ENCODE results near the gene NWD2.

NWD2 gene

DNA sequence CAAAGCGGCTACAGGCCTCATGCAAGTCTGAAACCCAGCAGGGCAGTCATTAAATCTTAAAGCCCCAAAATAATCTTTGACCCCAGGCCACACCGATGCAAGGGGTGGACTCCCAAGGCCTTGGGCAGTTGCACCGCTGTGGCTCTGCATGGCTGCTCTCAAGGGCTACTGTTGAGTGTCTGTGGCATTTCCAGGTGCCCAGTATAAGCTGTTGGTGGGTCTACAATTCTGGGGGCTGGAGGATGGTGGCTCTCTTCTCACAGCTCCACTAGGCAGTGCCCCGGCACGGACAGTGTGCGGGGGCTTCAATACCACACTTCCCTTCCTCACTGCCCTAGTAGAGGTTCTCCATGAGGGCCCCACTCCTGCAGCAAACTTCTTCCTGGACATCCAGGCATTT, 60.1 kb downstream of the NWD2 start:
- H3K4me1 ChIP-seq (ENCODE audit: insufficient read depth, low read length, poor library complexity, severe bottlenecking): no peaks in the 10 kb centered on the region

GRCh38 chr4:37305984-37306383, 61.4 kb downstream of the NWD2 start:
- H3K9ac ChIP-seq (ENCODE audit: low read depth, low read length, poor library complexity, severe bottlenecking): no peak overlapping the region
- no peaks in the 10 kb centered on the region for H3K36me3 ChIP-seq (ENCODE audit: insufficient read depth, low read length)
- no peak overlapping the region for H3K4me3 ChIP-seq (ENCODE audit: low read length, poor library complexity, severe bottlenecking)
- no peaks in the 10 kb centered on the region for H3K9me2 ChIP-seq (replicated peaks; ENCODE audit: low read depth, low read length)
- no peaks in the 10 kb centered on the region for H3K79me2 ChIP-seq (ENCODE audit: insufficient read depth, low read length)
- no peaks in the 10 kb centered on the region for H3K27me3 ChIP-seq (ENCODE audit: insufficient read depth, low read length, poor library complexity, severe bottlenecking)
- TF ChIP-seq EZH2phosphoT487 (IDR thresholded peaks at IDR 0.05; ENCODE audit: borderline replicate concordance) (no peak), CTCF (conservative IDR thresholded peaks at IDR 0.05; ENCODE audit: low read length) (no peak)
- no peaks in the 10 kb centered on the region for H3F3A ChIP-seq (ENCODE audit: low read depth)
- H4K20me1 ChIP-seq (ENCODE audit: insufficient read depth, low read length, poor library complexity, severe bottlenecking): no peaks in the 10 kb centered on the region
- H3K9me3 ChIP-seq (ENCODE audit: insufficient read depth, low read depth, low read length): no peaks in the 10 kb centered on the region; the same call in 1 of the 2 replicates
- H3K4me1 ChIP-seq (ENCODE audit: insufficient read depth, low read length, poor library complexity, severe bottlenecking): no peaks in the 10 kb centered on the region
- no peak overlapping the region for H2AFZ ChIP-seq (ENCODE audit: low read length)
- H3K4me2 ChIP-seq (ENCODE audit: low read depth, low read length, poor library complexity, severe bottlenecking): no peak overlapping the region

More for the DNA sequence above, 60.1 kb downstream of the NWD2 start:
- Histone ChIP-seq H4K20me1 (ENCODE audit: insufficient read depth, low read length, poor library complexity, severe bottlenecking) (no peaks in the 10 kb centered on the region), H3K4me2 (ENCODE audit: low read depth, low read length, poor library complexity, severe bottlenecking) (no peak overlapping the region), H3K9me2 (replicated peaks; ENCODE audit: low read depth, low read length) (no peaks in the 10 kb centered on the region), H3K36me3 (ENCODE audit: insufficient read depth, low read length) (no peaks in the 10 kb centered on the region), H3F3A (ENCODE audit: low read depth) (no peaks in the 10 kb centered on the region), H3K27me3 (ENCODE audit: insufficient read depth, low read length, poor library complexity, severe bottlenecking) (no peaks in the 10 kb centered on the region), H3K79me2 (ENCODE audit: insufficient read depth, low read length) (no peaks in the 10 kb centered on the region), H3K9ac (ENCODE audit: low read depth, low read length, poor library complexity, severe bottlenecking) (no peak overlapping the region), H2AFZ (ENCODE audit: low read length) (no peak overlapping the region), H3K9me3 (ENCODE audit: insufficient read depth, low read depth, low read length) (no peaks in the 10 kb centered on the region; the same call in 1 of the 2 replicates), H3K4me3 (ENCODE audit: low read length, poor library complexity, severe bottlenecking) (no peak overlapping the region)
- no peak for TF ChIP-seq EZH2phosphoT487 (IDR thresholded peaks at IDR 0.05; ENCODE audit: borderline replicate concordance)
- no peak for TF ChIP-seq CTCF (conservative IDR thresholded peaks at IDR 0.05; ENCODE audit: low read length)

DNA sequence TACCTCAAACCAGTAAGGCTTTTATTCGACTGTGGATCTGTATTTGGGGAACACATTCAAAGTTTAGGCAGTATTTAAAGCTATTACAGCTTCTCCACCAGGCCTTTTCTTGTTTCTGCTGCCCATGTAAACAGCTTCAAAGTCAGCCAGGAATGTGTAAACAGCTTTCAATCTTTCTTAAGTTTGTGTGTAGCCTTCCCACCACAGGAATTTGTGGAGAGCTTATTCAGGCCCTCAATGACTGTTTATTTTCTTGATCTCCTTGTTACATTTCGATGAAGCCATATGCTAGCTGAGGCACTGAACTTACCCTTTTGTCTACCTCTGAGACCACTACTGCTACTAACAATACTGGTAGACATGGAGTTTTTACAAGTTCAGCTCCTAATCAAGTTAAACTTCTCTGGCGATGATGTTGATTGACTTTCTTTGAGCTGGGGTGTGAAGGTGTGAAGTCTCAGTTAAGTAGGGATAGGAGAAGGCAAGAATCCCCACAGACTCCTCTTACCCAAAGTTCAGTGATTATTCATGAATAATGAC, 72.6 kb downstream of the NWD2 start:
- Histone ChIP-seq H3K79me2 (ENCODE audit: insufficient read depth, low read length) (no peaks in the 10 kb centered on the region), H3K9me2 (replicated peaks; ENCODE audit: low read depth, low read length) (no peaks in the 10 kb centered on the region), H3K4me1 (ENCODE audit: insufficient read depth, low read length, poor library complexity, severe bottlenecking) (no peaks in the 10 kb centered on the region), H4K20me1 (ENCODE audit: insufficient read depth, low read length, poor library complexity, severe bottlenecking) (no peaks in the 10 kb centered on the region), H3K9me3 (ENCODE audit: insufficient read depth, low read depth, low read length) (no peaks in the 10 kb centered on the region), H3K9ac (ENCODE audit: low read depth, low read length, poor library complexity, severe bottlenecking) (no peak overlapping the region), H3K4me3 (ENCODE audit: low read length, poor library complexity, severe bottlenecking) (no peak overlapping the region), H3K36me3 (ENCODE audit: insufficient read depth, low read length) (no peaks in the 10 kb centered on the region), H3F3A (ENCODE audit: low read depth) (no peaks in the 10 kb centered on the region), H3K4me2 (ENCODE audit: low read depth, low read length, poor library complexity, severe bottlenecking) (no peak overlapping the region), H2AFZ (ENCODE audit: low read length) (no peak overlapping the region), H3K27me3 (ENCODE audit: insufficient read depth, low read length, poor library complexity, severe bottlenecking) (no peaks in the 10 kb centered on the region)
- no peak for TF ChIP-seq EZH2phosphoT487 (IDR thresholded peaks at IDR 0.05; ENCODE audit: borderline replicate concordance)
- TF ChIP-seq CTCF (conservative IDR thresholded peaks at IDR 0.05; ENCODE audit: low read length): no peak
